HG03103 (cell line): Measurements from ENCODE around the gene TKTL1.

Experiments used
- ATAC-seq: cut with Tn5 transposase; IDR thresholded peaks from one replicate; pipeline ENCODE4 v1.9.1; 2021; ENCODE audit warnings: low read depth; ENCODE audit not compliant: unreplicated experiment

The TKTL1 gene

GRCh38 chrX:154308108-154308946 is 12.7 kb downstream of the TKTL1 start:
- no peak for ATAC-seq

GRCh38 chrX:154309041-154309775 is 13.6 kb downstream of the TKTL1 start:
- no peak for ATAC-seq

GRCh38 chrX:154310616-154311536 is 15.3 kb downstream of the TKTL1 start:
- ATAC-seq: no peak

- no peak for ATAC-seq
These were observed 16.5 kb downstream of the TKTL1 start for GRCh38 chrX:154312116-154312515.

GRCh38 chrX:154313147-154313546 is 17.6 kb downstream of the TKTL1 start:
- ATAC-seq: no peak

GRCh38 chrX:154315416-154315815 is 19.8 kb downstream of the TKTL1 start:
- no peak for ATAC-seq

GRCh38 chrX:154317391-154317995 is 21.9 kb downstream of the TKTL1 start:
- ATAC-seq: no peak

- no peak for ATAC-seq
These were observed 24.8 kb downstream of the TKTL1 start for GRCh38 chrX:154320406-154320805.

GRCh38 chrX:154321152-154321551 is 25.6 kb downstream of the TKTL1 start:
- ATAC-seq: no peak

- no peak for ATAC-seq
These were observed 26.0 kb downstream of the TKTL1 start for GRCh38 chrX:154321594-154321993.

- ATAC-seq: no peak
These were observed 27.3 kb downstream of the TKTL1 start for GRCh38 chrX:154322890-154323289.

GRCh38 chrX:154323537-154323936 is 27.9 kb downstream of the TKTL1 start:
- no peak for ATAC-seq

- no peak for ATAC-seq
These were observed 29.9 kb downstream of the TKTL1 start for GRCh38 chrX:154325541-154325940.

GRCh38 chrX:154327038-154327820 is 31.6 kb downstream of the TKTL1 start:
- no peak for ATAC-seq

- ATAC-seq: no peak
These were observed 33.1 kb downstream of the TKTL1 start for GRCh38 chrX:154328646-154329045.

- no peak for ATAC-seq
These were observed 33.7 kb downstream of the TKTL1 start for GRCh38 chrX:154329294-154329693.

- ATAC-seq: no peak
These were observed 37.0 kb downstream of the TKTL1 start for GRCh38 chrX:154332561-154332960.

GRCh38 chrX:154333116-154333515 is 37.5 kb downstream of the TKTL1 start:
- no peak for ATAC-seq

- no peak for ATAC-seq
These were observed 38.3 kb downstream of the TKTL1 start for GRCh38 chrX:154333837-154334271.

- no peak for ATAC-seq
These were observed 38.9 kb downstream of the TKTL1 start for GRCh38 chrX:154334496-154334895.
